Esophagus squamous epithelium (tissue), 5 donors: ENCODE measurements around the gene PKP4. TPM values are rescaled to one million over a fixed set of nuclear protein-coding genes. Genes with fewer than 3 reads are reported as not detected.

Experiments
- DNase-seq: peaks from one replicate; lab custom pipeline; 2025; lab: John Stamatoyannopoulos, UW
- H3K27ac ChIP-seq, 4 donors: fragments of 200-600 bp; sonication (generic); one replicate each; pipeline ENCODE4 v1.5.1; 2016 to 2019; ENCODE audit warnings: mild to moderate bottlenecking in 1 of 4
- H3K27me3 ChIP-seq, 4 donors: fragments of 200-600 bp; sonication (generic); 1 replicate in 3 of 4; 2 replicates in 1 of 4; pipeline versions ENCODE4 v1.5.1 to v1.6.0; 2017 to 2021; ENCODE audit warnings: antibody characterized with exemption in 1 of 4
- H3K36me3 ChIP-seq, 3 donors: fragments of 200-600 bp; sonication (generic); one replicate each; pipeline ENCODE4 v1.5.1; 2016 to 2019
- H3K4me1 ChIP-seq, 3 donors: fragments of 200-600 bp; sonication (generic); one replicate each; pipeline ENCODE4 v1.5.1; 2017 to 2019
- H3K4me3 ChIP-seq, 4 donors: fragments of 200-600 bp; sonication (generic); 1 replicate in 3 of 4; 2 replicates in 1 of 4; pipeline ENCODE4 v1.5.1; 2016 to 2019; ENCODE audit warnings: mild to moderate bottlenecking in 2 of 4, moderate library complexity in 1 of 4
- H3K9me3 ChIP-seq, 3 donors: fragments of 200-600 bp; sonication (generic); one replicate each; pipeline ENCODE4 v1.5.1; 2016 to 2019
- CTCF ChIP-seq, 6 experiments: fragments of 450-650 bp in 4 of 6; fragments of 200-600 bp in 2 of 6; sonication (generic) in 2 of 6; IDR thresholded peaks; one replicate each; pipeline ENCODE4 v1.5.1; 2016 to 2019; ENCODE audit warnings: antibody characterized with exemption in 6 of 6, mild to moderate bottlenecking in 4 of 6, moderate library complexity in 4 of 6
- POLR2A ChIP-seq, 4 donors: fragments of 450-650 bp; IDR thresholded peaks; one replicate each; pipeline ENCODE4 v1.6.1; 2017; ENCODE audit warnings: antibody characterized with exemption in 4 of 4, mild to moderate bottlenecking in 4 of 4, moderate library complexity in 3 of 4
- WGBS, 2 donors: methylation state at CpG; one replicate each; pipeline ENCODE4 v1.1.5; 2018; 5-methylcytosine and 5-hydroxymethylcytosine counted together
- intact Hi-C: fragments of 100-400 bp; cut with DNase I; formaldehyde crosslinking; loops from one replicate; pipeline ENCODE4 v1.15.0; 2022
- total RNA-seq, 4 donors: library from RNA; depleted of rRNA; stranded (reverse); fragments of >200 nt; gene quantifications; one replicate each; pipeline ENCODE4 v1.1.0, GENCODE V29; 2016
- donor health status: DM: yes; HTN: yes; CAD: no.

The PKP4 gene
- total RNA-seq, 4 donors from 2014 or later, result 36.3 to 77.1 (median 46.6) TPM

GRCh38 chr2:158533009-158533408, 76.3 kb downstream of the PKP4 start:
- intact Hi-C loops, result no loop called here
- Histone ChIP-seq H3K4me3 (no peak overlapping the region), H3K4me1 (no peaks in the 10 kb centered on the region), H3K27ac (no peak overlapping the region), H3K27me3 (no peaks in the 10 kb centered on the region), H3K36me3 (peaks cover 0 to 32% (median 0%) of the 10 kb centered on the region in 3 donors), H3K9me3 (no peaks in the 10 kb centered on the region)
- no peak for DNase-seq
- 93 to 95% methylated on average over 4 to 5 of the region's 5 CpGs for WGBS, 2 donors
- TF ChIP-seq POLR2A (IDR thresholded peaks at IDR 0.05) (no peak), CTCF (IDR thresholded peaks at IDR 0.05) (no peak)

GRCh38 chr2:158539176-158540005, 82.6 kb downstream of the PKP4 start:
- WGBS, 2 donors, result 63 to 74% methylated on average over 3 of the region's 3 CpGs
- H3K4me1 ChIP-seq, result peaks cover 0 to 15% (median 12%) of the 10 kb centered on the region in 3 donors
- peak overlapping the region in 3 of 4 donors; percentile 7 to 51 (median 47) for H3K27ac ChIP-seq
- intact Hi-C loops, result no loop called here
- no peaks in the 10 kb centered on the region for H3K9me3 ChIP-seq
- no peak for DNase-seq
- no peaks in the 10 kb centered on the region for H3K27me3 ChIP-seq
- no peak for TF ChIP-seq POLR2A (IDR thresholded peaks at IDR 0.05)
- no peak for TF ChIP-seq CTCF (IDR thresholded peaks at IDR 0.05)
- no peak overlapping the region for H3K4me3 ChIP-seq
- peaks cover 0 to 36% (median 0%) of the 10 kb centered on the region in 3 donors for H3K36me3 ChIP-seq

GRCh38 chr2:158542577-158542976, 85.8 kb downstream of the PKP4 start:
- no peak overlapping the region for H3K27ac ChIP-seq
- no peaks in the 10 kb centered on the region for H3K9me3 ChIP-seq
- peaks cover 0 to 15% (median 12%) of the 10 kb centered on the region in 3 donors for H3K4me1 ChIP-seq
- 93 to 100% methylated on average over 1 of the region's 1 CpG for WGBS, 2 donors
- no peak overlapping the region for H3K4me3 ChIP-seq
- no peaks in the 10 kb centered on the region for H3K27me3 ChIP-seq
- intact Hi-C loops, result no loop called here
- peaks cover 0 to 26% (median 0%) of the 10 kb centered on the region in 3 donors for H3K36me3 ChIP-seq
- TF ChIP-seq CTCF (IDR thresholded peaks at IDR 0.05) (no peak), POLR2A (IDR thresholded peaks at IDR 0.05) (no peak)
- no peak for DNase-seq

- Histone ChIP-seq H3K27ac (no peak overlapping the region), H3K4me3 (no peak overlapping the region), H3K9me3 (no peaks in the 10 kb centered on the region), H3K4me1 (peaks cover 0 to 10% (median 8%) of the 10 kb centered on the region in 3 donors), H3K36me3 (peaks cover 0 to 35% (median 0%) of the 10 kb centered on the region in 3 donors), H3K27me3 (no peaks in the 10 kb centered on the region)
- 66 to 80% methylated on average over 2 of the region's 2 CpGs for WGBS, 2 donors
- DNase-seq, result no peak
- TF ChIP-seq CTCF (IDR thresholded peaks at IDR 0.05) (no peak), POLR2A (IDR thresholded peaks at IDR 0.05) (no peak)
- intact Hi-C loops, result no loop called here
Observed at GRCh38 chr2:158543957-158544356, 87.2 kb downstream of the PKP4 start.

GRCh38 chr2:158544998-158545397, 88.2 kb downstream of the PKP4 start:
- Histone ChIP-seq H3K27me3 (no peaks in the 10 kb centered on the region), H3K27ac (no peak overlapping the region), H3K9me3 (no peaks in the 10 kb centered on the region), H3K4me3 (no peak overlapping the region), H3K4me1 (no peaks in the 10 kb centered on the region), H3K36me3 (peaks cover 0 to 39% (median 0%) of the 10 kb centered on the region in 3 donors)
- WGBS, 2 donors, result 73 to 86% methylated on average over 1 of the region's 1 CpG
- intact Hi-C loops, result no loop called here
- no peak for DNase-seq
- TF ChIP-seq POLR2A (IDR thresholded peaks at IDR 0.05) (no peak), CTCF (IDR thresholded peaks at IDR 0.05) (no peak)
